Coronary artery (tissue), 2 donors: Measurements from ENCODE around the gene EPB41L2.

Experiments
- DNase-seq: peaks from one replicate; pipeline ENCODE4 v3.0.0-alpha.2; 2017; ENCODE audit warnings: low spot score
- H3K27ac ChIP-seq, 2 donors: fragments of 200-600 bp; sonication (generic); one replicate each; pipeline ENCODE4 v1.5.1; 2016 to 2019
- H3K4me3 ChIP-seq: fragments of 200-600 bp; sonication (generic); 2 replicates; pipeline ENCODE4 v1.5.1; 2016; ENCODE audit warnings: mild to moderate bottlenecking, moderate library complexity
- TF ChIP-seq, protein P1 (sequence below): fragments of 200-600 bp; sonication (generic); IDR thresholded peaks from one replicate; pipeline ENCODE4 v1.5.1; 2019; ENCODE audit warnings: antibody characterized with exemption

EPB41L2 gene

GRCh38 chr6:130879826-130880225, 183.2 kb downstream of the EPB41L2 start:
- TF ChIP-seq, protein P1, sequence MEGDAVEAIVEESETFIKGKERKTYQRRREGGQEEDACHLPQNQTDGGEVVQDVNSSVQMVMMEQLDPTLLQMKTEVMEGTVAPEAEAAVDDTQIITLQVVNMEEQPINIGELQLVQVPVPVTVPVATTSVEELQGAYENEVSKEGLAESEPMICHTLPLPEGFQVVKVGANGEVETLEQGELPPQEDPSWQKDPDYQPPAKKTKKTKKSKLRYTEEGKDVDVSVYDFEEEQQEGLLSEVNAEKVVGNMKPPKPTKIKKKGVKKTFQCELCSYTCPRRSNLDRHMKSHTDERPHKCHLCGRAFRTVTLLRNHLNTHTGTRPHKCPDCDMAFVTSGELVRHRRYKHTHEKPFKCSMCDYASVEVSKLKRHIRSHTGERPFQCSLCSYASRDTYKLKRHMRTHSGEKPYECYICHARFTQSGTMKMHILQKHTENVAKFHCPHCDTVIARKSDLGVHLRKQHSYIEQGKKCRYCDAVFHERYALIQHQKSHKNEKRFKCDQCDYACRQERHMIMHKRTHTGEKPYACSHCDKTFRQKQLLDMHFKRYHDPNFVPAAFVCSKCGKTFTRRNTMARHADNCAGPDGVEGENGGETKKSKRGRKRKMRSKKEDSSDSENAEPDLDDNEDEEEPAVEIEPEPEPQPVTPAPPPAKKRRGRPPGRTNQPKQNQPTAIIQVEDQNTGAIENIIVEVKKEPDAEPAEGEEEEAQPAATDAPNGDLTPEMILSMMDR = no peak
- H3K27ac ChIP-seq = no peak overlapping the region
- no peak overlapping the region for H3K4me3 ChIP-seq
- DNase-seq = no peak

GRCh38 chr6:130873746-130874145, 189.3 kb downstream of the EPB41L2 start:
- no peak for DNase-seq
- no peak overlapping the region for H3K4me3 ChIP-seq
- H3K27ac ChIP-seq = no peak overlapping the region
- TF ChIP-seq, protein P1 = no peak

DNA sequence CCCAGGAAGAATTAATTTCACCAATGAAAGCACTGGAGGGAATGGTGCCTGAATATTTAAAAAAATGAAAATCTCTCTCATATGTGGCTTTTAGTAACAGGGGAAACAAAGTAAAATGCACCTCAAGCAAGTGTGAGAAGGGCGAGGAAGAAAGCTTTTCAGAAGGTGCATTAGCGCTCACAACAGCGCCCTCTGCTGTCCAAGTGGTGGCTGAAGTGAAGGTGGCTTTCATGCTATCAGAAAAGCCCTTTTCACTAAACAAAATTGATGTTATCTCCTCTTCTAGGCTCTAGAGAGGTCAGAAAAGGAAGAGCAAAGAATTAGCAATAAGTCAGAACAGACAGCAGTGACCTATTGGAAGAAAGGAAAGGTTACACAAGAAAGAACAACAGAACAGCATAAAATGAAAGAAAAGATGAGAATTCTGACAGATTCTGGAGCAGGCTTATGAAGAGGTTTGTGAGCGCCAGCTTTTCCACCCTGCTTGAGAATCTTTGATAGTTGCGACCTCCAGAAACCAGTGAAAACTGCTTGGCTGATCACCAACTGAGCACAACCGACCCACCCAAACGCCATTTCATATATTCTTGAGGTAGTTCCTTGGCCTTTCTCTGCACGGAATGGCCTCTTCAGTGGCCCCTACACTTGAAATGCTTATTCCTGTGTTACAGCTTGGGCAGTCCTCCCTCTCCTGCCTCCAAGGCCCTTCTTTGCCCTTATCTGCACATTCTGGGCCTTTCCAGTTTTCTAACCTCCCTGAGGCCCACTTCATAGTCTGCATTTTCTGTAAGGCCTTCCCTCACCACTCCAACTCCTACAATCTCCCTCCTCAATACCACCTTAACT, 190.6 kb downstream of the EPB41L2 start:
- Histone ChIP-seq H3K27ac (no peak overlapping the region), H3K4me3 (no peak overlapping the region)
- TF ChIP-seq, protein P1 = peak; percentile 81
- DNase-seq = no peak

- H3K27ac ChIP-seq = no peak overlapping the region
- TF ChIP-seq, protein P1 = no peak
- no peak overlapping the region for H3K4me3 ChIP-seq
- no peak for DNase-seq
Measured at GRCh38 chr6:130870179-130870880, 192.7 kb downstream of the EPB41L2 start.

- TF ChIP-seq, protein P1 = no peak
- no peak overlapping the region for H3K4me3 ChIP-seq
- no peak overlapping the region for H3K27ac ChIP-seq
- DNase-seq = no peak
Measured at GRCh38 chr6:130869681-130870080, 193.4 kb downstream of the EPB41L2 start.

- TF ChIP-seq, protein P1 = no peak
- no peak overlapping the region for H3K4me3 ChIP-seq
Measured at GRCh38 chr6:130865793-130866192, 197.3 kb downstream of the EPB41L2 start.

More at GRCh38 chr6:130865793-130866192, 197.3 kb downstream of the EPB41L2 start:
- no peak for DNase-seq
- no peak overlapping the region for H3K27ac ChIP-seq
